Natural killer cell treated with Interleukin-12 subunit alpha and Interleukin-12 subunit beta and Interleukin-15 and Interleukin-18, amount 100 ng/mL, for 72 hours (primary cell): ENCODE data around the gene GTF3C1. TPM values are rescaled to one million over a fixed set of nuclear protein-coding genes. Genes with fewer than 3 reads are reported as not detected.
"Not testable (repeated sequence)": the region's sequence is repeated elsewhere in the genome, so short reads cannot be mapped to it uniquely, and the experiment has no call there.

Source experiments
- ATAC-seq, 2 donors: fragments of 150-1000 bp; cut with Tn5 transposase in 1 of 2; sonication (Bioruptor Pico), chemical (Tn5 transposase) in 1 of 2; 2 replicates each; pipeline ENCODE4 v1.10.0; 2021
- DNase-seq: peaks from one replicate; pipeline ENCODE4 v3.0.0; 2022; ENCODE audit warnings: low spot score
- H3K27ac Mint-ChIP-seq, 2 donors: 1 replicate in 1 of 2; 2 replicates in 1 of 2; pipeline ENCODE4 v1.8.0; 2022; ENCODE audit warnings: mixed read lengths in 2 of 2, mild to moderate bottlenecking in 1 of 2, moderate library complexity in 1 of 2
- H3K27me3 Mint-ChIP-seq, 2 donors: 1 replicate in 1 of 2; 2 replicates in 1 of 2; pipeline ENCODE4 v1.8.0; 2022; ENCODE audit warnings: mixed read lengths in 2 of 2
- H3K36me3 Mint-ChIP-seq: one replicate; pipeline ENCODE4 v1.8.0; 2022; ENCODE audit warnings: mixed read lengths
- H3K4me1 Mint-ChIP-seq, 2 donors: 1 replicate in 1 of 2; 2 replicates in 1 of 2; pipeline ENCODE4 v1.8.0; 2022; ENCODE audit warnings: low read depth in 2 of 2, mixed read lengths in 2 of 2, mild to moderate bottlenecking in 1 of 2
- H3K4me3 Mint-ChIP-seq: one replicate; pipeline ENCODE4 v1.8.0; 2022; ENCODE audit warnings: mixed read lengths
- H3K9me3 Mint-ChIP-seq: 2 replicates; pipeline ENCODE4 v1.8.0; 2022; ENCODE audit warnings: mixed read lengths
- total RNA-seq, 2 donors: library from RNA; stranded (reverse); gene quantifications; one replicate each; pipeline ENCODE4 v1.2.3, GENCODE V29; 2022

GTF3C1 gene
- total RNA-seq, 2 donors from 2014 or later: 111 to 128 TPM

DNA sequence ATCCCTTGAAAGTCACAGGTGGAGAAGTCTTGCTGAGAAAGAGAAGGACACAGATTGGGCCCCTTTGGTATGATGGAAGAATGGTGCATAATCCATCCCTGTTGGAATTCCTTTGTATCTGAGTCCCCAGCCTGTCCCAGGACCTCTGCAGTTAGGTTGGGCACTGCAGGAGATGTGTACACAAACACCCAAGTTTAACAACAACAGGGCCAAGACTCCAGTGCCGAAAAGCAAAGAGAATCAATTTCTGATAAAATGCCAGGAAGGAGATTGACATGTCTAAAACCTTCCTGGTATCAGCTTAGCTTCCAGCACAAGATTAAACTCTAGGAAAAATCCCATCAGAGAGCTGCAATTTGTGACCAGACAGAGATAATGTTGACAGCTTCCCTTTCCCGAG is 33.2 kb upstream of the GTF3C1 start:
- Mint-ChIP-seq H3K27ac (no peak overlapping the region), H3K4me1 (no peaks in the 10 kb centered on the region), H3K36me3 (no peaks in the 10 kb centered on the region), H3K27me3 (no peaks in the 10 kb centered on the region), H3K9me3 (no peaks in the 10 kb centered on the region), H3K4me3 (no peak overlapping the region)
- DNase-seq (no peak), ATAC-seq (no peak)

DNA sequence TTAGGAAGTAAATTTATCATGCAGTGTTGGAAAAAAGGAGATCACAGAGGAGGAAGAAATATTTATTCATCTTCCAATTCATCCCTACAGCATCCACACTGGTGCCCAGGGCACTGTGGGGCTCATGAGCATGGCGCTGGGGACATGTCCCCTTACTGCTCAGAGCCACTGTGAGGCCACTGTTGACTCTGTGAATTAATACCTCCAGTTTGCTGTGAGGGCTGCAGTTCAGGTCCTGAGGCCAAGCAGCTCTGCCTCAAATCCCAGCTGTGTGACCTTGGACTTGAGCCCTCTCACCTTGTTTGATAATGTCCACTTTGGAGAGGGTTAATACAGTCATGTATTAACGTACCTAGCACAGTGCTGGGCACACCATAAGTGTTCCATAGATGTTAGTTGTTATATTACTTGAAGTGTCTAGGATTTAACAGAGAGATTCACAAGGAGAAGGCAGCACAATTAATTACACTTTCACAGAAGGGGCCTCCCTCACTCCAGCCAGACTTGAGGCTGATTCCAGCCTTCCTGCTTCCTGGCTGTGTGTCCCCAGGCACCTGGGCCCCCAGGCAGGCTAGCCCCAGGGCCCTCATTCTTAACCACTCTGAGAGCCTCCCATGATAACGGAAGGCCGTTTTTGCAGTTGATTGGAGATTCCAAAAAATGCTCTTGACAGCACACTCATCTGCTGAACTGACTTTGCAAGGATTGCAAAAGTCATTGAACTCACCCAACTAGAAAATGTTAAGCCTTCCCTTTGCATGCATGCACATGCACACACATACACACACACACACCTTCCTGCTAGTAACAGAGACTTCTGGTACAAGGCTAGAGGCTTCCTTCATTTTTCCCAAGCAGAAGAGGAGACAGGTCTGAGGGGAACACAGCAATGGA is 29.6 kb upstream of the GTF3C1 start:
- Mint-ChIP-seq H3K9me3 (no peaks in the 10 kb centered on the region), H3K36me3 (no peaks in the 10 kb centered on the region), H3K27me3 (no peaks in the 10 kb centered on the region), H3K27ac (no peak overlapping the region), H3K4me3 (no peak overlapping the region), H3K4me1 (no peaks in the 10 kb centered on the region)
- DNase-seq: no peak
- no peak for ATAC-seq

DNA sequence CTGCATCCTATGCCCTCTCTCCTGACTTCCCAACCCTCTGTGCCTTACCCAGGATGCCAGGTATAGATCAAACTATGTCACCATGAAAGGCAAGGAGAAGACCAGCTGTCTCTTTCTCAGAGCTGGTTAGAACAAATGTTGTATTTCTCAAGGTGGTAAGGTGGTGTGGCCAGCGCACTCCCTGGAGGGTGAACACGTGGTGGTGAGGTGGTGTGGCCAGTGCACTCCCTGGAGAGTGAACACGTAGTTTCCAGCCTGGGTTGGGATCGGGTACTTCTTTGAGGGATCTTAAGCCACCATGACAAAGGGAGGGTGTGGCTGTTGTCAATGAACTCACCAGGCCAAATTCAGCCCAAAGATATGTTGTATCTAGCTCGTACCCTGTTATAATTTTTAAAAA is 27.0 kb upstream of the GTF3C1 start:
- Mint-ChIP-seq H3K4me1 (no peaks in the 10 kb centered on the region), H3K27me3 (no peaks in the 10 kb centered on the region), H3K9me3 (no peaks in the 10 kb centered on the region), H3K27ac (no peak overlapping the region), H3K4me3 (no peak overlapping the region), H3K36me3 (no peaks in the 10 kb centered on the region)
- ATAC-seq (no peak), DNase-seq (no peak)

DNA sequence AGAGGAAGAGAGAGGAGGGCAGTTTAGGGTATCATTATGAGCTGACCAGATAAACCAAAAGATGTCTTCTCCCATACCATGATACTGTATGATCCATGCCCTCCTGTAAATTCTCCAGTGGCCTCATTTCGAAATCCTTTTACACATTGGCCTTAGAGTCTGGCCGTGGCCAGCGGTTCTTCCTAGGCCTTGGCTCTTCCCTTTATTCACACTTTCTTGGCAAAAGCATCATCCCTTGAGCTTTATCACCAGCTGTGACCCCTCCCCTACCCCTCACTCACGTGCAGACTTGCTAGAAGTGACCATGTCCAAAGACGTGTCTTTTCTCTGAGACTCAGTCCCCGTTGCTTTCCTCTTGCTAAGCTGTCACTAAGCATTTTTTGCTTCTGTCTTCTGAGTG is 23.0 kb upstream of the GTF3C1 start:
- DNase-seq (no peak), ATAC-seq (no peak)
- Mint-ChIP-seq H3K9me3 (no peaks in the 10 kb centered on the region), H3K4me3 (no peak overlapping the region), H3K27me3 (no peaks in the 10 kb centered on the region), H3K27ac (no peak overlapping the region), H3K36me3 (no peaks in the 10 kb centered on the region), H3K4me1 (no peaks in the 10 kb centered on the region)

DNA sequence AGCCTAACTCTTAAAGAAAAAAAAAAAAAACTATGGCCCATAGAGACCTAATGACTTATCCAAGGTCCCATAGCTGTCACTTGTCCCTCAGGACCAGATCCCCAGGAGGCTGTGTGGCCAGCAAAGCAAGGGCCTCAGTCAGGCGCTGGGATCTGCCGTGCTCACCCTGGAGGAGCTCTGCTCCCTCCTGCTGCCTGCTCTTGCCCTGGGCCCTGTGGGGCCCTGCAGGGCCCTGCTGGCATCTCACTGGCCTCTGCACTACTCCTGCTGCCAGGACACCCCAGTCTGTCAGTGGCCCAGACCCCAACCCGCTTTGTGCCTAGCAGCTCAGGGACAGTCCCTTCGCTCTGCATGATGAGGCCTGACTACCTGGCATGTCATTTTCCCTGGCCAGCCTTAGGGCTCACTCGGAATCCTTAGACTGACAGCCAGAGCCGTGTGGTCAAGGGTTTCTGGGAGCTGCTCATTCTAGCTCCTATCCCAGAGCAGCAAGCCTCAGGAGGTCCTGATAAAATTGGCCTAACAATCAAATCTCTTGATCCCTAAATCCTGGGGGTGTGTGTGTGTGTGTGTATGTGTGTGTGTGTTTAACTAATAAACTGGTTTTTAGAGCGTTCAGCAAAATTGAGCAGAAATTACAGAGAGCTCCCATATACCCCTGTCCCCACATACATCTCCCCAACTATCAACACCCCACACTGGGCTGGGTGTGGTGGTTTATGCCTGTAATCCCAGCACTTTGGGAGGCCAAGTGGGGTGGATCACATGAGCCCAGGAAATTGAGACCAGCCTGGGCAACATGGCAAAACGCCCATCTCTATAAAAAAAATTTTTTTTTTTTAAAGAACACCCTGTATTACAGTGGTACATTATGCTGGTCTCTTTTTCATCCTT is 22.0 kb upstream of the GTF3C1 start:
- no peaks in the 10 kb centered on the region for H3K36me3 Mint-ChIP-seq
- H3K27ac Mint-ChIP-seq: no peak overlapping the region
- H3K4me1 Mint-ChIP-seq: no peaks in the 10 kb centered on the region
- no peak overlapping the region for H3K4me3 Mint-ChIP-seq
- no peaks in the 10 kb centered on the region for H3K27me3 Mint-ChIP-seq
- ATAC-seq: no peak
- DNase-seq: no peak
- H3K9me3 Mint-ChIP-seq: no peaks in the 10 kb centered on the region

DNA sequence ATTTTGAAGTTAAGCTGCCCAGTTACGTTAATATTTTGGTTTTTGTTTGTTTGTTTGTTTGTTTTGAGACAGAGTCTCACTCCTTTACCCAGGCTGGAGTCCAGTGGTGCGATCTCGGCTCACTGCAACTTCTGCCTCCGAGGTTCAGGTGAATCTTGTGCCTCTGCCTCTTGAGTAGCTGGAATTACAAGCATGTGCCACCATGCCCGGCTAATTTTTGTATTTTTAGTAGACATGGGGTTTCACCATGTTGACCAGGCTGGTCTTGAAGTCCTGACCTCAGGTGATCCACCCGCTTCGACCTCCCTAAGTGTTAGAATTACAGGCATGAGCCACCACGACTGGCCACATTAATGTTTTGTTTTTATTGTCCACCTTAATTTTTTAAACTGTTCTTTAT is 21.3 kb upstream of the GTF3C1 start:
- not testable (repeated sequence) for H3K27ac Mint-ChIP-seq, H3K27me3 Mint-ChIP-seq, DNase-seq, H3K4me3 Mint-ChIP-seq, H3K9me3 Mint-ChIP-seq, H3K36me3 Mint-ChIP-seq, ATAC-seq, H3K4me1 Mint-ChIP-seq

DNA sequence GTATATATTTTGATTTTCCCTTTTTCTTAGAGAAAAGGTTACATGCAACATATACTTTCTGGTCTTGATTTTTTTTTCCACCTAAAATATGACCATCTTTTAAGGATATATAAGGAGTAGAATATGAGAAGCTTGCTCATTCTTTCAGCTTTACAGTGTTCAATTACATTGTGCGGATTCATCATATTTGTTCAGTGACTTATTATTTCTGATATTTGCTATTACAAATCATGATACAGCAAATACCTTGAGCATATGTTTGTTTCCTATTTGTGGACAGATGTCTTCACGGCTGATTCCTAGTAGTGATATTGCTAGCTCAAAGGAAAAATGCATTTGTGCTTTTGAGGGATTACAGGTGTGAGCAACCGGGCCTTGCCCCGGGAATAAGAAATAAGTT is 18.4 kb upstream of the GTF3C1 start:
- no peak for DNase-seq
- Mint-ChIP-seq H3K9me3 (no peaks in the 10 kb centered on the region), H3K36me3 (no peaks in the 10 kb centered on the region), H3K4me1 (no peaks in the 10 kb centered on the region), H3K27ac (no peak overlapping the region), H3K4me3 (no peak overlapping the region), H3K27me3 (no peaks in the 10 kb centered on the region)
- ATAC-seq: no peak

DNA sequence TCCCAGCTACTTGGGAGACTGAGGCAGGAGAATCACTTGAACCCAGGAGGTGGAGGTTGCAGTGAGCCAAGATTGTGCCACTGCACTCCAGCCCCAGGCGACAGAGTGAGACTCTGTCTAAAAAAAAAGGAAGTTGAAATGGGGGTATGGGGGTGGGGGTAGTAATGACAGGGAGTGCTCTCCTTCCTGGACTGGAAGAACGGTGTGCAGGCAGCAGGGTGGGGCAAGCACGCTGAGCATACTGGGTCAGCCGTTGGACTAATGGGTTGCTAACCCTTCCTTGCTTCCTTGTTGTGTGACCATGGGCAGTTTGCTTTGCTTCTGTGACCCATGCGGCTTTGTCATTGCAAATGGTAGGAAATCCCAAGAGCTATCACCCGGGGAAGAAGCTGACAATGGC is 16.7 kb upstream of the GTF3C1 start:
- DNase-seq (no peak), ATAC-seq (no peak)
- H3K27ac Mint-ChIP-seq: no peak overlapping the region
- no peak overlapping the region for H3K4me3 Mint-ChIP-seq
- H3K9me3 Mint-ChIP-seq: no peaks in the 10 kb centered on the region
- no peaks in the 10 kb centered on the region for H3K27me3 Mint-ChIP-seq
- no peaks in the 10 kb centered on the region for H3K4me1 Mint-ChIP-seq
- H3K36me3 Mint-ChIP-seq: no peaks in the 10 kb centered on the region

DNA sequence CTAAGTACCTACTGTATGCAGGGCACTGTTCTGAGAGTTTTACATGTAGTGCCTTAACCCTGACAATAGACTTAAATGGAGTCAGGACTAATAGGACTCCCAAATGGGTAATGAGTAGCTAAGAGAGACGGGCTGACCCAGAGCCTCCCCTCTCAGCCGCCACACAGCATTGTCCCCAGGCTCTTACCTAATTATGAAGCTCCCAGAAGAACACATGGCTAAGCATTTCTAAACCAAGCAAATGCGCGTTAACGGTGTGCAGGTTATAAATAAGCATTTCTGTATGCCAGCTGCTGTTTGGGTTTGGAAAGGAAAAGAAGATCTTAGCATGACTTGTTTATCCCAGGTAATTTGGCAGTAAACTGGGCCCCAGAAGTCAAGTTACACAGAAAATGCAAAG is 14.5 kb upstream of the GTF3C1 start:
- ATAC-seq (no peak), DNase-seq (no peak)
- H3K27me3 Mint-ChIP-seq: no peaks in the 10 kb centered on the region
- H3K36me3 Mint-ChIP-seq: no peaks in the 10 kb centered on the region
- no peak overlapping the region for H3K27ac Mint-ChIP-seq
- H3K4me3 Mint-ChIP-seq: no peak overlapping the region
- no peaks in the 10 kb centered on the region for H3K9me3 Mint-ChIP-seq
- H3K4me1 Mint-ChIP-seq: no peaks in the 10 kb centered on the region

DNA sequence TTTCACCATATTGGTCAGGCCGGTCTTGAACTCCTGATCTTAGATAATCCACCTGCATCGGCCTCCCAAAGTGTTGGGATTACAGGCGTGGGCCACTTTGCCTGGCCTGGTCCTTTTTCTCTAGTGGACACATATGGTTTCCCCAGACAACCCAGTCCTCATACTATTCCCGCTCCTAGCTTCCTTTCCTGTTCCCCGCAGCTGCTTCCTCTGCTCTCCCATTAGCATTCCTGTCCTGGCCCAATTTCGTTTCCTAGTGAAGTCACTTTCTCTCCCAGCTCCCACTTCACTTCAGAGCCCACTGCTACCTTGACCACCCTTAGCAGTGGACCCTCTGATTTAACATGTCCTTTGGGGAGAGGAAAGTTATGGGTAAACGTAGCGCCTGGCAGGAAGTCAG is 11.5 kb upstream of the GTF3C1 start:
- H3K27me3 Mint-ChIP-seq: no peaks in the 10 kb centered on the region
- no peaks in the 10 kb centered on the region for H3K9me3 Mint-ChIP-seq
- H3K36me3 Mint-ChIP-seq: peaks cover 5% of the 10 kb centered on the region
- H3K4me3 Mint-ChIP-seq: no peak overlapping the region
- no peak for ATAC-seq
- no peaks in the 10 kb centered on the region for H3K4me1 Mint-ChIP-seq
- no peak overlapping the region for H3K27ac Mint-ChIP-seq
- no peak for DNase-seq

DNA sequence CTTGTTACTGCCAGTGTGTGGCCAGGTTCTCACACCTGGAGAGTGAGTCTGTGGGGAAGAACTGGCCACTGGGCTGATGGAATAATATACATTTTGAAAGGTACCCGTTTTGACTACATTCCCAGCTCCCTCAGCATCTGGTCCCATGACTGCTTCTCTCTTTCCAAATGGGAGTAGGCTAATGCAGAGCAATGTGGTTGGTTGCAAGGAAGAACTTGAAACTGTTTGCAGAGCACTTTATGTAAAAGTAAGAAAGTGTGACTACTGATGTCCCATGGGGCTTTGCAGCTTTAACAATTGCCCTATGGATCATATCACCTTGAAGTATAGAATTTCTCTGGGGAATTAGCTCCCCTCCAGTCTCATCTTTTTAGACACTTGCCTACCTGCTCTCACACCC is 9.2 kb upstream of the GTF3C1 start:
- no peak for ATAC-seq
- H3K4me3 Mint-ChIP-seq: no peak overlapping the region
- no peak overlapping the region for H3K27ac Mint-ChIP-seq
- peaks cover 5% of the 10 kb centered on the region for H3K36me3 Mint-ChIP-seq
- H3K9me3 Mint-ChIP-seq: no peaks in the 10 kb centered on the region
- no peak for DNase-seq
- H3K27me3 Mint-ChIP-seq: no peaks in the 10 kb centered on the region
- H3K4me1 Mint-ChIP-seq: no peaks in the 10 kb centered on the region

DNA sequence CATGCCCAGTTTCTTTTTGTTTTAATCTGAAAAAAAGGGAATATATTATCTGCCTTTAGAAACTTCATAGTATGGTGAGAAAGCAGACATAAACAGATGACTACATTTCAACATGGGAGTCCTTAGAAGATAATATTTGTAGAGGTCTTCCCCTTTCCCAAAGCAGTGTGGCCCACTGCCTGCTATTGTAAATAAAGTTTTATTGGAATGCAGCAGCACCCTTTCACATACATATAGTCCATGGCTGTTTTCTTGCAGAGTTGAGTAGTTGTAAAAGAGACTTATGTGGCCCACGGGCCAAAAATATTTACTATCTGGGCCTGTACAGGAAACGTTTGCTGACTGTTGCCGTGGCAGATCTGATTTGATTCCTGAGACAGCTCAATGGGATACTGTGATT is 8.7 kb upstream of the GTF3C1 start:
- no peak for ATAC-seq
- H3K27ac Mint-ChIP-seq: no peak overlapping the region
- no peaks in the 10 kb centered on the region for H3K4me1 Mint-ChIP-seq
- H3K4me3 Mint-ChIP-seq: no peak overlapping the region
- no peak for DNase-seq
- H3K9me3 Mint-ChIP-seq: no peaks in the 10 kb centered on the region
- peaks cover 5% of the 10 kb centered on the region for H3K36me3 Mint-ChIP-seq
- H3K27me3 Mint-ChIP-seq: no peaks in the 10 kb centered on the region

DNA sequence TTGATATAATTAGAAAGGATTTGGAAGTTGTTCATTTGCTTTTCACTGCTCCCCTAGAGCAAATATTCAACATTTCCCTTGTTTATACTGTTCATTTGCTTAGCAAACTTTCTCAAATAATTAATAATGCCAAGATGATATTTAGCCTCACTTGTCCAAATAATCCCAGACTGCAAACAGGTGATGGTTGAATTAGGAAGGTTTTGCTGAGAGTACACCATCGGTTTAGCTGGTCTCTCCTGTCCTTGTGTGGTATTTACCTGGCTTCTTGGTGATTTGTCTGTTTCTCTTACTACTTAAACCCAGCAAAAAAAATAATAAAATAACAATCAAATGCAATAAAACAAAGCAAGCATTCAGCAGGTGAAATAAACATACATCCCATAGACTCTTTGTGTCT is 6.8 kb upstream of the GTF3C1 start:
- H3K27ac Mint-ChIP-seq: no peak overlapping the region
- no peaks in the 10 kb centered on the region for H3K4me1 Mint-ChIP-seq
- DNase-seq (no peak), ATAC-seq (no peak)
- H3K9me3 Mint-ChIP-seq: no peaks in the 10 kb centered on the region
- peaks cover 5% of the 10 kb centered on the region for H3K36me3 Mint-ChIP-seq
- H3K27me3 Mint-ChIP-seq: no peaks in the 10 kb centered on the region
- H3K4me3 Mint-ChIP-seq: no peak overlapping the region

DNA sequence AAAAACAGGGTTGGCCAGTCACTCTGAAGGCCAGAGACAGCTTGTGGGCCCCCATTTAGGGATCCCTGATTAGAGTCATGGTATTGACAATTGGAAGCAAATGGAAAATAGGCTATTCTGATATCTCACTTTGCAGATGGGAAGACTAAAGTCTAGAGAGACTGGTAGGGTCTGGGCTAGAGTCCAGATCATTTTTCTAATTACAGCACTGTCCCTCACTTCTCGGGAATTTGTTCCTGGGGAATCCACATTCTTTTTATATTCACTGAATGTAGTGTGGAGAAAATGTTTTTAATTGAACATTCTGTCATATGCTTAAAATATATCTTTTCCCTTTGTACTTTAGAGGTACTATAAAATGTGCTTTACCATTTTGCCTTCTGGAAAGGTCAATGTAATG is 1.3 kb upstream of the GTF3C1 start:
- ATAC-seq (no peak), DNase-seq (no peak)
- peak overlapping the region; percentile 96 for H3K4me3 Mint-ChIP-seq
- peak overlapping the region in 1 of 2 donors; percentile 100 for H3K27ac Mint-ChIP-seq
- H3K36me3 Mint-ChIP-seq: no peaks in the 10 kb centered on the region
- H3K27me3 Mint-ChIP-seq: no peaks in the 10 kb centered on the region
- no peaks in the 10 kb centered on the region for H3K9me3 Mint-ChIP-seq
- H3K4me1 Mint-ChIP-seq: peaks cover 36 to 41% of the 10 kb centered on the region in 2 donors
